ENCODE measurements around the gene STIL. TPM values are rescaled to one million over a fixed set of nuclear protein-coding genes. Genes with fewer than 3 reads are reported as not detected.

The STIL gene
- total RNA-seq, 1 experiment from 2014 or later, result 26.4 TPM

Other genes with a start within 250 kb of the STIL start
- gene CYP4Z1, start 246.9 kb downstream of the STIL start, total RNA-seq (2022), result not detected in 2 replicates
- not detected in 2 replicates for gene CYP4A22, start 176.7 kb downstream of the STIL start, total RNA-seq (2022)
- 3.8 and 6.1 TPM in 2 replicates for gene PDZK1IP1, start 124.1 kb downstream of the STIL start, total RNA-seq (2022)
- 12.2 and 15.2 TPM in 2 replicates for gene TAL1, start 81.9 kb downstream of the STIL start, total RNA-seq (2022)
- 70.1 and 77.4 TPM in 2 replicates for gene CMPK1, start 19.6 kb upstream of the STIL start, total RNA-seq (2022)
- not detected in 2 replicates for gene FOXE3, start 102.1 kb upstream of the STIL start, total RNA-seq (2022)
- gene FOXD2, start 123.9 kb upstream of the STIL start, total RNA-seq (2022), result 4.4 and 4.6 TPM in 2 replicates